Loucy (cell line): ENCODE data around the gene FKBP9.
"Not testable (repeated sequence)": the region's sequence is repeated elsewhere in the genome, so short reads cannot be mapped to it uniquely, and the experiment has no call there.

Source experiments
- H2AFZ ChIP-seq: fragments of 200-600 bp; sonication (generic); 2 replicates; pipeline ENCODE4 v1.6.0; 2016; ENCODE audit warnings: antibody characterized with exemption, mild to moderate bottlenecking, low read length, moderate library complexity
- H3F3A ChIP-seq: fragments of 200-600 bp; 2 replicates; pipeline ENCODE4 v1.6.0; 2016; ENCODE audit warnings: antibody characterized with exemption, low read depth, mild to moderate bottlenecking
- H3K27me3 ChIP-seq: fragments of 200-600 bp; sonication (generic); 2 replicates; pipeline ENCODE4 v1.6.1; 2014; ENCODE audit warnings: low read length, mild to moderate bottlenecking; ENCODE audit not compliant: insufficient read depth, poor library complexity, severe bottlenecking
- H3K36me3 ChIP-seq: fragments of 200-600 bp; sonication (generic); 2 replicates; pipeline ENCODE4 v1.6.1; 2016; ENCODE audit warnings: low read length; ENCODE audit not compliant: insufficient read depth
- H3K4me1 ChIP-seq: fragments of 200-600 bp; sonication (generic); 2 replicates; pipeline ENCODE4 v1.5.1; 2014; ENCODE audit warnings: low read length, mild to moderate bottlenecking; ENCODE audit not compliant: insufficient read depth, poor library complexity, severe bottlenecking
- H3K4me2 ChIP-seq: fragments of 200-600 bp; sonication (generic); 2 replicates; pipeline ENCODE4 v1.6.0; 2014; ENCODE audit warnings: antibody characterized with exemption, low read length, low read depth, mild to moderate bottlenecking; ENCODE audit not compliant: poor library complexity, severe bottlenecking
- H3K4me3 ChIP-seq: fragments of 200-600 bp; sonication (generic); 2 replicates; pipeline ENCODE4 v1.5.1; 2014; ENCODE audit warnings: low read length, mild to moderate bottlenecking, mixed read lengths; ENCODE audit not compliant: poor library complexity, severe bottlenecking
- H3K79me2 ChIP-seq: fragments of 200-600 bp; sonication (generic); 2 replicates; pipeline ENCODE4 v1.6.1; 2014; ENCODE audit warnings: low read length; ENCODE audit not compliant: insufficient read depth
- H3K9ac ChIP-seq: fragments of 200-600 bp; sonication (generic); 2 replicates; pipeline ENCODE4 v1.6.0; 2014; ENCODE audit warnings: mild to moderate bottlenecking, low read depth, low read length, moderate library complexity; ENCODE audit not compliant: poor library complexity, severe bottlenecking
- H3K9me2 ChIP-seq: fragments of 200-600 bp; sonication (generic); replicated peaks from 2 replicates; pipeline ENCODE4 v1.6.1; 2016; ENCODE audit warnings: low read depth, low read length, mixed read lengths
- H3K9me3 ChIP-seq: fragments of 200-600 bp; sonication (generic); 2 replicates; pipeline ENCODE4 v1.6.1; 2014; ENCODE audit warnings: mild to moderate bottlenecking, antibody characterized with exemption, low read length, low read depth; ENCODE audit not compliant: insufficient read depth
- H4K20me1 ChIP-seq: fragments of 200-600 bp; sonication (generic); 2 replicates; pipeline ENCODE4 v1.6.0; 2014; ENCODE audit warnings: antibody characterized with exemption, low read length, mild to moderate bottlenecking; ENCODE audit not compliant: insufficient read depth, poor library complexity, severe bottlenecking

FKBP9 gene

DNA sequence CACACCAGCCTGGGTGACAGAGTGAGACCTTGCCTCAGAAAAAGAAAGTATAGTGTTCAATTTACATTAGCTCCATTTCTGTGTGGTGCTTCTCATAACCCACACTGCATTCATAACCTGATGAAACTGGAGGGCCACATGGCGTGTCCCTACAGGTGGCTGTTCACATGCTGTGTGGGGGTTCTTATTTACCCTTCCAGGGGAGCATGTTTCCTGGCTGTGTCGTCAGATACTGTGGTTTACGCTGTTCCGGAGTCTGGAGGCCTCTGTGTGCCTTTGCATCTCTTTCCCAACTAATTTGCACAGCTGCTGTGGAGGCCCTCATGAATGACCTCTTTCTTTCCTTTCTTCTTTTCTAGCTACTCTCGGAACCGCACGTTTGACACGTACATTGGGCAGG is 30.9 kb downstream of the FKBP9 start:
- not testable (repeated sequence) for H3F3A ChIP-seq, H3K9me2 ChIP-seq, H3K4me2 ChIP-seq, H3K9ac ChIP-seq, H3K4me3 ChIP-seq, H3K79me2 ChIP-seq, H3K9me3 ChIP-seq, H2AFZ ChIP-seq, H4K20me1 ChIP-seq, H3K36me3 ChIP-seq
- peaks cover 20% of the 10 kb centered on the region for H3K27me3 ChIP-seq
- H3K4me1 ChIP-seq: peaks cover 12% of the 10 kb centered on the region

DNA sequence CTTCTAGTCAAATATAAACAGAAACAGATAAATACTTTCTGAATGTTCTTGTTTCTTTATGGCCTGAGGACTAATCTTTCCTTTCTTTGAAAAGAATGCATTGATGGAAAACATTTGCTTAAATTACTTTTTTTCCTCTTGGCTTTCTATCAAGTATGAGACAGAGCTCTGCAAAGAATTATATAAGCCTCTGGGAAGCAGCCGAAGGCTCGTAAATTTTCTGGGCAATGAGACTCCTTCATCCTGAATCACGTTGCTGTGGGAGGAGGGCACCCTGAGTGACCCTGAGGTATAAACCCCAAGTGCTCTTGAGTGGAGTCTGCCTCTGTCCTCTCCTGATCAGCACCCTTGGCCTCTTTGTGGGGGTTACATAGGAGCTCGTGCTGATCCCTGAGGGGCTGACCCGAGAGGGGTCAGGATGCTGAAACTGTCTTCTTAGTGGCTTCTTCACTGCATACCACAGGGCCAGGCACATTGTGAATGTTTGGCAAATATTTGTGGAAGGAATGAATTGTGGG is 33.9 kb downstream of the FKBP9 start:
- H3K4me3 ChIP-seq, H3K36me3 ChIP-seq, H3K79me2 ChIP-seq, H3K9me3 ChIP-seq, H4K20me1 ChIP-seq, H3K9me2 ChIP-seq, H3K4me2 ChIP-seq, H3F3A ChIP-seq, H2AFZ ChIP-seq, H3K9ac ChIP-seq: not testable (repeated sequence)
- peaks cover 12% of the 10 kb centered on the region for H3K4me1 ChIP-seq
- peaks cover 20% of the 10 kb centered on the region for H3K27me3 ChIP-seq

DNA sequence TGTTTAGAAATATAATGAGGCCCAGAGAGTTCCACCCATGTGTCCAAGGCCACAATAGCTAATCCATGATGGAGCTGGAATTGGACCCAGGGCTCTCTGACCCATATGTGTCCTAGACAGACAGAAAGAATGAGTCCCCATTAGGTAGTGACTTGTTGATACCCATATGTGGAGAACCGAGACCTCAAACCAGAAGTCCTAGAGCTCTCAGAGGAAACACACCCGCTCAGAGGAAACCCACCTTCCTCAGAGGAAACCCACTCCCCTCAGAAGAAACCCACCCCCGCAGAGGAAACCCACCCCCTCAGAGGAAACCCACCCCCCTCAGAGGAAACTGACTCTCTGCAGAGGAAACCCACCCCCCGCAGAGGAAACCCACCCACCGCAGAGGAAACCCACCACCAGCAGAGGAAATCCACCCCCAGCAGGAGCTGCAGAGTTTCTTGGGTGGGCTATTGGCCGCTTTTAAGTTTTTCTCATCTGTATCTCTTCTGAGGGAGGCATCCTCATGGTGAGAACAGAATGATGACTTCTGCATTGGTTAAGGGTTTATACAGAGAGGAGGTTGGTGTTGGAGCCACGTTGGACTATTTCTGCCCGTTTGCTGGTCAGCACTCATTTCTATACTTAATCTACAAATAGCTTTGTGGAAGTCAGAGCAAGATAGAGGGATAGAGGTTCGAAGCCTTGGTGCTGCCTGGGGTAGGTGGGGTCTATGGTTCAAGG is 34.9 kb downstream of the FKBP9 start:
- H3K4me2 ChIP-seq, H3K79me2 ChIP-seq, H4K20me1 ChIP-seq, H3K9me3 ChIP-seq, H2AFZ ChIP-seq, H3F3A ChIP-seq, H3K9ac ChIP-seq, H3K9me2 ChIP-seq, H3K4me3 ChIP-seq, H3K36me3 ChIP-seq: not testable (repeated sequence)
- Histone ChIP-seq H3K4me1 (peaks cover 12% of the 10 kb centered on the region), H3K27me3 (peaks cover 20% of the 10 kb centered on the region)

DNA sequence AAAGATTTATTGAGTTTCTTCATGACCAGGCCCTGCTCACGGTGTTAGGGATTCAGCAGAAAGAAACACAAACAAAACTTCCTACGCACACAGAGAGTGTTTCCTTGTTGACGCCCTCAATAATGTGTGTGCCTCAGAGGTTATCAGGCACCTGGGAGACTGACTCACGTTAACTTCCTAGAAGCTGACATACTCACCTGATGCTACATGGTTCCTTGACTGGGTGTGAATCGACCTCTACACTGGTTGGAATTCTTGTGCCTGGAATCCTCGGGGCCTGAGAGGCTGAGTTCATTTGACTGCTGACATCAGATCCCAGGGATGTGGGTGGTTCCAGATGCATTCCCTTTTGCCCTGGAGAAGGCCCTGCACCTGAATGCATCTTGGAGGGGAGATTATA is 35.5 kb downstream of the FKBP9 start:
- not testable (repeated sequence) for H3F3A ChIP-seq, H2AFZ ChIP-seq, H3K4me3 ChIP-seq, H3K9ac ChIP-seq, H4K20me1 ChIP-seq, H3K4me2 ChIP-seq, H3K9me2 ChIP-seq, H3K36me3 ChIP-seq, H3K79me2 ChIP-seq, H3K9me3 ChIP-seq
- Histone ChIP-seq H3K4me1 (peaks cover 12% of the 10 kb centered on the region), H3K27me3 (peaks cover 20% of the 10 kb centered on the region)

DNA sequence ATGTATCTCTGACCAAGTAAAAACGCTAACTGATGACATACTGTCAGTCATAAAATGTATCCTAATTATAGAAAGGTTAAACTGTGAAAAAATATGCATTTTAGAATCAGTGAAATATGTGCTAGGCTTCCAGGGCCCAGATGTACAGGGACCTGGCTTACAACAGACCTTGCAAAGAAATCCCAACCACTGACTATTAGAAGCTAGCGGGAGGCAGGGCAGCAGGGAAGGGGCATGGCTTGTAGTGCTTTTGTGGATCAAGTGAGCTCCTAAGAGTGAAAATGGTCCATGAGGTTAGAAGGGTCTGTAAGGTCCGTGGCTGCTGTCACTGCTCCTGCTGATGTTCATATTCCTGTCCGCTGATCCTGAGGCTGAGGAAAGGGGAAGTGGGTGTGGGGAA is 40.7 kb downstream of the FKBP9 start:
- H3K27me3 ChIP-seq, H3K9me2 ChIP-seq, H3K79me2 ChIP-seq, H4K20me1 ChIP-seq, H3K36me3 ChIP-seq, H3K4me1 ChIP-seq, H3K4me3 ChIP-seq, H3F3A ChIP-seq, H3K9me3 ChIP-seq, H3K9ac ChIP-seq: not testable (repeated sequence)
- Histone ChIP-seq H3K4me2 (peak overlapping the region; percentile 62), H2AFZ (peak overlapping the region; percentile 73)

DNA sequence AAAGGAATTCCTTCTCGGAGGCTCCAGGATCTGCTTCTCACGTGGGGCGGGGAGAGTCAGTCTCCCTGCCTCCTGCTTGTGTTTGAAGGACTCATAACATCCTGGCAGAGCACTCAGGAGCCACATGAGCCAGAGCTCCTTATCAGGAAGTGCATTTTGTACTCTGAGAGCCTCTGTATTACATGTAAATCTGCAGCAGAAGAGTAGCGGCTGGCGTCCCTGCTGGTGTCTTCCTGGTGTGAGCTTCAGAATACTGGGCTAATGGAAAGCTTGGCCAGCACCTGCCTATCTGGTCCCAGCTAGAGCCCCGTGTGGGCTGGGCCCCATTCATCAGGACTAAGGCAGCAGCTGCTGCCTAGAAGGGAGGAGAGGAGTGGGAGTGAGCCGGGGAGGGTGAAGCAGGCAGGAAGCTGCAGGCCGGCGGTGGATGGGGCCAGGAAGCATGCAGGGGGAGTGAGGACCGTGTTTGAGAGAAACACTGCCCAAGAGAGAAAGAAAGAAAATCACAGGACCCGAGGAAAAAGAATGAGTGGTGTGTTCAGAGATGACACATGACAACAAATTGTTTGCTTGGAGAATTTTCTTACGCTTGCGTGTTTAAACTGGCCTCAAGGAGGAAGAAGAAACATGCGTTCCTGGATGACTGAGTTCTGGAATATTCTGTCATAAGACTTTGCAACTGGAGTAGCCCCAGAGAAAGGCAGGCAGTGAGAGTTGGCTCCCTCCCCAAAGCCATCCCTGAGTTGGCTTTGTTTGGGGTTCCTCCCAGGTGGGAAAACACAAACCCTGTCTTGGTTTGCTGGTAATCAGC is 41.3 kb downstream of the FKBP9 start:
- not testable (repeated sequence) for H3F3A ChIP-seq, H3K9me3 ChIP-seq, H3K4me1 ChIP-seq, H3K9ac ChIP-seq, H3K27me3 ChIP-seq, H4K20me1 ChIP-seq, H3K9me2 ChIP-seq, H3K79me2 ChIP-seq, H3K36me3 ChIP-seq
- H2AFZ ChIP-seq: peak overlapping the region; percentile 73
- H3K4me3 ChIP-seq: peak overlapping the region; percentile 55
- H3K4me2 ChIP-seq: peak overlapping the region; percentile 62

DNA sequence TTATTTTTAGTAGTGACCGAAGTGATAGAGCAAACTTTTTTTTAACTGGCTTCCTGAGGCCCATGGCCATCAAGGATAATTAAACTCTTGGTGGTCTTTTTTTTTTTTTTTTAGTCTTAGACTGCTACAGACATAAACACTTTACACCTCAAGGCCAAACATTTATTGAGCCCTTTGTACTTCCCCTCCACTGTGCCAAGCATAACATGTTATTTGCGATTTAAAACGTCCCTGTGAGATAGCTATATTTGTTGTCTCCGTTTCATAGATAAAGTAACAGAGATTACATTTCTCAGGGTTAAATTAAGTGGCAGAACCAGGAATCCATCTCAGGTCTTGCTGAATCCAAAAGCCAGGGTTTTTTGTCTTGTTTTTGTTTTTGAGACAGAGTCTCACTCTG is 42.1 kb downstream of the FKBP9 start:
- not testable (repeated sequence) for H3K4me1 ChIP-seq, H3K36me3 ChIP-seq, H3K79me2 ChIP-seq, H3K27me3 ChIP-seq, H3F3A ChIP-seq, H3K4me3 ChIP-seq, H4K20me1 ChIP-seq, H3K9me2 ChIP-seq, H3K9ac ChIP-seq, H3K9me3 ChIP-seq, H2AFZ ChIP-seq
- H3K4me2 ChIP-seq: peak overlapping the region; percentile 62
